Uterus (tissue), 4 donors: ENCODE measurements around the gene ALPP. TPM values are rescaled to one million over a fixed set of nuclear protein-coding genes. Genes with fewer than 3 reads are reported as not detected.
"Not testable (repeated sequence)": the region's sequence is repeated elsewhere in the genome, so short reads cannot be mapped to it uniquely, and the experiment has no call there.

Experiments
- DNase-seq, 2 donors: peaks; one replicate each; pipeline ENCODE4 v3.0.0-alpha.2; 2019 to 2020
- H3K27ac ChIP-seq, 2 donors: fragments of 200-600 bp; sonication (generic); 1 replicate in 1 of 2; 2 replicates in 1 of 2; pipeline ENCODE4 v1.5.1; 2016 to 2018
- H3K27me3 ChIP-seq, 2 donors: fragments of 200-600 bp; sonication (generic); one replicate each; pipeline ENCODE4 v1.5.1; 2018 to 2019; ENCODE audit warnings: control low read depth in 1 of 2
- H3K36me3 ChIP-seq, 2 donors: fragments of 200-600 bp; sonication (generic); one replicate each; pipeline ENCODE4 v1.5.1; 2019; ENCODE audit warnings: control low read depth in 1 of 2
- H3K4me1 ChIP-seq, 2 donors: fragments of 200-600 bp; sonication (generic); one replicate each; pipeline ENCODE4 v1.5.1; 2018 to 2019; ENCODE audit warnings: control low read depth in 1 of 2
- H3K4me3 ChIP-seq, 2 donors: fragments of 200-600 bp; sonication (generic); 1 replicate in 1 of 2; 2 replicates in 1 of 2; pipeline ENCODE4 v1.5.1; 2018 to 2019; ENCODE audit warnings: mild to moderate bottlenecking in 1 of 2
- H3K9me3 ChIP-seq, 2 donors: fragments of 200-600 bp; sonication (generic); one replicate each; pipeline ENCODE4 v1.5.1; 2019; ENCODE audit warnings: control low read depth in 1 of 2
- CTCF ChIP-seq, 4 experiments: fragments of 200-600 bp in 2 of 4; fragments of 450-650 bp in 2 of 4; sonication (generic) in 2 of 4; IDR thresholded peaks; one replicate each; pipeline ENCODE4 v1.5.1; 2016 to 2019; ENCODE audit warnings: antibody characterized with exemption in 4 of 4, mild to moderate bottlenecking in 2 of 4, moderate library complexity in 1 of 4
- POLR2A ChIP-seq, 2 donors: fragments of 450-650 bp; IDR thresholded peaks; one replicate each; pipeline ENCODE4 v1.6.1; 2016; ENCODE audit warnings: antibody characterized with exemption in 2 of 2, mild to moderate bottlenecking in 1 of 2, moderate library complexity in 1 of 2
- intact Hi-C: fragments of 100-400 bp; cut with DNase I; formaldehyde crosslinking; loops from one replicate; pipeline ENCODE4 v1.15.1; 2023; ENCODE audit warnings: low total_unique reads
- total RNA-seq, 4 donors: library from RNA; depleted of rRNA in 3 of 4; stranded (reverse); fragments of >200 nt in 3 of 4; gene quantifications; one replicate each; pipeline versions ENCODE4 v1.1.0 to v1.2.4, GENCODE V29; 2014 to 2023
- donor health status: DM: yes; HTN: yes; CAD: no.

ALPP gene
- total RNA-seq = under 1 TPM in 1 of 4 donors, not detected in 3; 0.62 TPM

- H3K9me3 ChIP-seq, H3K27ac ChIP-seq, H3K4me3 ChIP-seq, H3K4me1 ChIP-seq, H3K36me3 ChIP-seq, DNase-seq, intact Hi-C loops, H3K27me3 ChIP-seq: not testable (repeated sequence)
These were observed at the start of gene ALPP for GRCh38 chr2:232378735-232379151. Gene ALPP, plus strand, starts transcription at chr2:232378751. Its CDS starts 52 bp downstream, at chr2:232378803.

GRCh38 chr2:232329716-232330067 is 48.9 kb upstream of the ALPP start:
- Histone ChIP-seq H3K27me3 (no peaks in the 10 kb centered on the region), H3K9me3 (no peaks in the 10 kb centered on the region), H3K4me1 (no peaks in the 10 kb centered on the region), H3K4me3 (no peak overlapping the region), H3K27ac (no peak overlapping the region), H3K36me3 (no peaks in the 10 kb centered on the region)
- DNase-seq = no peak
- intact Hi-C loops = loop anchor here (10.0 kb wide), 1 partner anchor 405 kb away; the partner anchor contains the start of gene NPPC
- TF ChIP-seq CTCF (IDR thresholded peaks at IDR 0.05) = no peak
- TF ChIP-seq POLR2A (IDR thresholded peaks at IDR 0.05) = no peak

- intact Hi-C loops = no loop called here
- Histone ChIP-seq H3K27me3 (no peaks in the 10 kb centered on the region), H3K4me3 (no peak overlapping the region), H3K4me1 (no peaks in the 10 kb centered on the region), H3K27ac (no peak overlapping the region), H3K9me3 (no peaks in the 10 kb centered on the region), H3K36me3 (no peaks in the 10 kb centered on the region)
- no peak for DNase-seq
- no peak for TF ChIP-seq CTCF (IDR thresholded peaks at IDR 0.05)
- no peak for TF ChIP-seq POLR2A (IDR thresholded peaks at IDR 0.05)
These were observed 48.2 kb upstream of the ALPP start for GRCh38 chr2:232330068-232330999.

GRCh38 chr2:232331061-232331460 is 47.5 kb upstream of the ALPP start:
- H3K27ac ChIP-seq, H3K9me3 ChIP-seq, intact Hi-C loops, H3K36me3 ChIP-seq, DNase-seq, H3K4me1 ChIP-seq, H3K27me3 ChIP-seq, H3K4me3 ChIP-seq: not testable (repeated sequence)

- H3K4me3 ChIP-seq, intact Hi-C loops, H3K27me3 ChIP-seq, H3K4me1 ChIP-seq, H3K9me3 ChIP-seq, H3K27ac ChIP-seq, DNase-seq, H3K36me3 ChIP-seq: not testable (repeated sequence)
These were observed 46.9 kb upstream of the ALPP start for GRCh38 chr2:232331641-232332040.

GRCh38 chr2:232332244-232332939 is 46.2 kb upstream of the ALPP start:
- H3K4me1 ChIP-seq, H3K9me3 ChIP-seq, DNase-seq, H3K27ac ChIP-seq, intact Hi-C loops, H3K36me3 ChIP-seq, H3K27me3 ChIP-seq, H3K4me3 ChIP-seq: not testable (repeated sequence)

GRCh38 chr2:232332940-232333259 is 45.7 kb upstream of the ALPP start:
- H3K4me3 ChIP-seq = no peak overlapping the region
- no peaks in the 10 kb centered on the region for H3K36me3 ChIP-seq
- no peak overlapping the region for H3K27ac ChIP-seq
- no peak for TF ChIP-seq POLR2A (IDR thresholded peaks at IDR 0.05)
- no peak for TF ChIP-seq CTCF (IDR thresholded peaks at IDR 0.05)
- H3K9me3 ChIP-seq = no peaks in the 10 kb centered on the region
- intact Hi-C loops = no loop called here
- H3K4me1 ChIP-seq = no peaks in the 10 kb centered on the region
- no peaks in the 10 kb centered on the region for H3K27me3 ChIP-seq
- no peak for DNase-seq
